HG03045 (cell line): Measurements from ENCODE around the gene ZMYND8.
"Not testable (repeated sequence)": the region's sequence is repeated elsewhere in the genome, so short reads cannot be mapped to it uniquely, and the experiment has no call there.

Experiments used
- ATAC-seq: cut with Tn5 transposase; IDR thresholded peaks from one replicate; pipeline ENCODE4 v1.9.1; 2021; ENCODE audit warnings: mild to moderate bottlenecking, moderate library complexity; ENCODE audit not compliant: unreplicated experiment

ZMYND8 gene

GRCh38 chr20:47314647-47315338 is 41.7 kb downstream of the ZMYND8 start:
- no peak for ATAC-seq

GRCh38 chr20:47311967-47312681 is 44.4 kb downstream of the ZMYND8 start:
- ATAC-seq = no peak

- ATAC-seq = no peak
These were observed 45.3 kb downstream of the ZMYND8 start for GRCh38 chr20:47311211-47311610.

GRCh38 chr20:47310729-47311128 is 45.8 kb downstream of the ZMYND8 start:
- no peak for ATAC-seq

- no peak for ATAC-seq
These were observed 46.6 kb downstream of the ZMYND8 start for GRCh38 chr20:47309806-47310426.

- no peak for ATAC-seq
These were observed 47.1 kb downstream of the ZMYND8 start for GRCh38 chr20:47309394-47309793.

- ATAC-seq = not testable (repeated sequence)
These were observed 48.9 kb downstream of the ZMYND8 start for GRCh38 chr20:47307569-47307968.

- no peak for ATAC-seq
These were observed 49.6 kb downstream of the ZMYND8 start for GRCh38 chr20:47306755-47307370.

- no peak for ATAC-seq
These were observed 50.4 kb downstream of the ZMYND8 start for GRCh38 chr20:47306095-47306494.

- no peak for ATAC-seq
These were observed 50.8 kb downstream of the ZMYND8 start for GRCh38 chr20:47305667-47306066.

GRCh38 chr20:47304287-47304686 is 52.2 kb downstream of the ZMYND8 start:
- no peak for ATAC-seq

- ATAC-seq = no peak
These were observed 52.8 kb downstream of the ZMYND8 start for GRCh38 chr20:47303736-47304135.

GRCh38 chr20:47300071-47300470 is 56.4 kb downstream of the ZMYND8 start:
- ATAC-seq = no peak

GRCh38 chr20:47298624-47299023 is 57.9 kb downstream of the ZMYND8 start:
- no peak for ATAC-seq

- ATAC-seq = no peak
These were observed 58.8 kb downstream of the ZMYND8 start for GRCh38 chr20:47297746-47298145.

GRCh38 chr20:47296950-47297349 is 59.5 kb downstream of the ZMYND8 start:
- no peak for ATAC-seq

GRCh38 chr20:47295921-47296426 is 60.5 kb downstream of the ZMYND8 start:
- ATAC-seq = no peak

- ATAC-seq = no peak
These were observed 61.2 kb downstream of the ZMYND8 start for GRCh38 chr20:47295129-47295813.

- no peak for ATAC-seq
These were observed 62.9 kb downstream of the ZMYND8 start for GRCh38 chr20:47293631-47294030.

GRCh38 chr20:47292581-47292980 is 63.9 kb downstream of the ZMYND8 start:
- ATAC-seq = no peak
